K562 (cell line): ENCODE results near the gene PIK3C2A. TPM values are rescaled to one million over a fixed set of nuclear protein-coding genes. Genes with fewer than 3 reads are reported as not detected.

Source experiments
- ARID3B ChIP-seq: fragments of 250-450 bp; sonication (Bioruptor Pico); IDR thresholded peaks from 2 replicates; pipeline ENCODE4 v1.4.0; 2020; ENCODE audit warnings: borderline replicate concordance
- ARID4B ChIP-seq: sonication (generic); formaldehyde crosslinking; IDR thresholded peaks from 2 replicates; pipeline ENCODE4 v1.8.0; 2022; ENCODE audit warnings: mild to moderate bottlenecking, missing genetic modification reagents
- BHLHE40 ChIP-seq: IDR thresholded peaks from 2 replicates; pipeline ENCODE4 v1.6.1; 2011; ENCODE audit warnings: low read length, improper control_type of control experiment
- CCNT2 ChIP-seq: IDR thresholded peaks from 2 replicates; pipeline ENCODE4 v1.6.1; 2011; ENCODE audit warnings: borderline replicate concordance, low read depth, mild to moderate bottlenecking, moderate library complexity, mixed read lengths, low read length; ENCODE audit not compliant: insufficient read length; ENCODE audit errors: extremely low read depth
- E2F1 ChIP-seq: sonication (generic); formaldehyde crosslinking; IDR thresholded peaks from 2 replicates; pipeline ENCODE4 v1.8.1; 2023; ENCODE audit warnings: mild to moderate bottlenecking, missing genetic modification reagents, moderate library complexity
- EGR1 ChIP-seq: fragments of 450-650 bp; conservative IDR thresholded peaks from 2 replicates; pipeline ENCODE4 v1.6.1; 2017; ENCODE audit warnings: mild to moderate bottlenecking
- GABPA ChIP-seq: fragments of 200-800 bp; sonication (Bioruptor generic); conservative IDR thresholded peaks from 2 replicates; pipeline ENCODE4 v1.6.1; 2016; ENCODE audit warnings: low read depth, missing genetic modification characterization, missing compliant biosample characterization
- PHF8 ChIP-seq: fragments of 200-600 bp; sonication (generic); IDR thresholded peaks from 2 replicates; pipeline ENCODE4 v1.6.1; 2012; ENCODE audit warnings: mixed run types, mild to moderate bottlenecking, inconsistent platforms, low read length, moderate library complexity, borderline replicate concordance
- SMARCE1 ChIP-seq: fragments of 450-650 bp; IDR thresholded peaks from 2 replicates; pipeline ENCODE4 v1.7.1; 2016; ENCODE audit warnings: mild to moderate bottlenecking
- UBTF ChIP-seq, 2 experiments: IDR thresholded peaks; 2 replicates each; pipeline ENCODE4 v1.6.1; 2012; ENCODE audit warnings: improper control_type of control experiment in 2 of 2, low read depth in 2 of 2, low read length in 2 of 2, borderline replicate concordance in 1 of 2
- ZBTB7A ChIP-seq: IDR thresholded peaks from 2 replicates; pipeline ENCODE4 v1.6.1; 2011; ENCODE audit warnings: low read depth, mild to moderate bottlenecking, low read length, moderate library complexity, borderline replicate concordance; ENCODE audit not compliant: control insufficient read depth
- ZNF717 ChIP-seq: fragments of 250-450 bp; sonication (Bioruptor Pico); IDR thresholded peaks from 2 replicates; pipeline ENCODE4 v1.5.0; 2021
- ZNF740 ChIP-seq, 3 experiments: fragments of 200-800 bp in 1 of 3; sonication (Bioruptor generic) in 1 of 3; sonication (generic) in 1 of 3; formaldehyde crosslinking in 1 of 3; IDR thresholded peaks; 2 replicates each; pipeline versions ENCODE4 v1.6.1 to v1.8.0; 2016 to 2022; ENCODE audit warnings: mild to moderate bottlenecking in 2 of 3, missing compliant biosample characterization in 2 of 3, missing genetic modification characterization in 2 of 3, missing genetic modification reagents in 1 of 3
- polyA plus RNA-seq, 8 experiments: library from polyadenylated mRNA; depleted of rRNA in 4 of 8; stranded (reverse) in 5 of 8; unstranded in 3 of 8; fragments of >200 nt; fragmentation: Nextera tagmentation in 2 of 8; fragmentation: Illumina TruSeq in 1 of 8; extraction: Ambion mirVana in 2 of 8; extraction: Trizol in 1 of 8; gene quantifications; 2 replicates each; pipeline versions ENCODE4 v1.2.1 to v1.2.3, GENCODE V29; 2011 to 2014; ENCODE audit warnings: inconsistent platforms in 1 of 8, missing spikeins in 1 of 8
- total RNA-seq, 7 experiments: library from RNA; depleted of rRNA in 6 of 7; stranded (reverse); fragments of >200 nt in 6 of 7; fragmentation: Illumina TruSeq in 2 of 7; extraction: Trizol in 2 of 7; gene quantifications; 2 replicates each; pipeline versions ENCODE4 v1.2.1 to v1.2.3, GENCODE V29; 2011 to 2021; ENCODE audit warnings: low replicate concordance in 1 of 7

Gene PIK3C2A
- total and polyA plus RNA-seq, 9 of the 15 experiments (the other 6 are each of a cell fraction or from before 2014, with no cell fraction given) = 3.1 to 25.2 (median 15.6) TPM

GRCh38 chr11:17207317-17208256 lies at the start of gene PIK3C2A (continued):
- TF ChIP-seq ARID4B (CRISPR knock-in tag) = peak; percentile 53; the same call in 1 of the 2 replicates
- TF ChIP-seq ZNF740 (CRISPR knock-in tag; IDR thresholded peaks at IDR 0.05) = 0 out of 2 replicates have a peak, but pooled peaks have one; percentile 26
- no peak for TF ChIP-seq ZNF740 (tag; IDR thresholded peaks at IDR 0.05)
- peak; percentile 43; the same call in 1 of the 2 replicates for TF ChIP-seq EGR1
- TF ChIP-seq CCNT2 = peak; percentile 90
- 0 out of 2 replicates have a peak, but pooled peaks have one; percentile 14 for TF ChIP-seq E2F1 (CRISPR knock-in tag)
- TF ChIP-seq SMARCE1 = peak; percentile 36
- no peak for TF ChIP-seq ZNF717 (CRISPR knock-in tag)
- TF ChIP-seq GABPA = peak; percentile 94
- TF ChIP-seq UBTF (IDR thresholded peaks at IDR 0.05; ENCODE audit: borderline replicate concordance in 1 of 2, low read depth in 2 of 2, low read length in 2 of 2) = peak; percentile 36 to 39; a peak in 1 of 4 replicates
- peak; percentile 68 for TF ChIP-seq ZBTB7A
- TF ChIP-seq BHLHE40 = peak; percentile 86
- peak; percentile 97 for TF ChIP-seq PHF8
- TF ChIP-seq ARID3B (CRISPR knock-in tag) = no peak
